Stimulated activated CD8-positive, alpha-beta memory T cell treated with anti-CD3 and anti-CD28 coated beads, Interleukin-7, amount 100 ng/mL, for 1 hour (primary cell): ENCODE data around the gene FTO.

ENCODE experiments used
- DNase-seq, 2 donors: peaks; one replicate each; pipeline ENCODE4 v3.0.0-alpha.2; 2020; ENCODE audit warnings: low read depth in 2 of 2

FTO gene

GRCh38 chr16:54152362-54153239, 448.6 kb downstream of the FTO start:
- no peak for DNase-seq

GRCh38 chr16:54153240-54153934, 449.4 kb downstream of the FTO start:
- no peak for DNase-seq

- DNase-seq = no peak
These were observed 452.4 kb downstream of the FTO start for GRCh38 chr16:54156349-54156748.

- DNase-seq = no peak
These were observed 455.0 kb downstream of the FTO start for GRCh38 chr16:54158986-54159385.

GRCh38 chr16:54159490-54160080, 455.6 kb downstream of the FTO start:
- no peak for DNase-seq

GRCh38 chr16:54160252-54160860, 456.4 kb downstream of the FTO start:
- no peak for DNase-seq

- DNase-seq = no peak
These were observed 457.3 kb downstream of the FTO start for GRCh38 chr16:54160939-54161897.

GRCh38 chr16:54163197-54163843, 459.4 kb downstream of the FTO start:
- no peak for DNase-seq

- no peak for DNase-seq
These were observed 460.8 kb downstream of the FTO start for GRCh38 chr16:54164789-54165173.

GRCh38 chr16:54165174-54165911, 461.4 kb downstream of the FTO start:
- DNase-seq = no peak

GRCh38 chr16:54165912-54166865, 462.2 kb downstream of the FTO start:
- no peak for DNase-seq

- no peak for DNase-seq
These were observed 465.2 kb downstream of the FTO start for GRCh38 chr16:54169112-54169511.

GRCh38 chr16:54171626-54172537, 467.9 kb downstream of the FTO start:
- no peak for DNase-seq

GRCh38 chr16:54173490-54173889, 469.5 kb downstream of the FTO start:
- no peak for DNase-seq

GRCh38 chr16:54174201-54174600, 470.2 kb downstream of the FTO start:
- no peak for DNase-seq

GRCh38 chr16:54174750-54175149, 470.8 kb downstream of the FTO start:
- no peak for DNase-seq

GRCh38 chr16:54175169-54175551, 471.2 kb downstream of the FTO start:
- no peak for DNase-seq
